Neural crest cell (in vitro differentiated cells): ENCODE measurements around the gene KIF9. TPM values are rescaled to one million over a fixed set of nuclear protein-coding genes. Genes with fewer than 3 reads are reported as not detected.

Experiments
- DNase-seq: peaks from one replicate; pipeline ENCODE4 v3.0.0; 2021; ENCODE audit warnings: low read depth, mixed read lengths, low spot score
- H3K27ac Mint-ChIP-seq: one replicate; pipeline ENCODE4 v1.8.0; 2021; ENCODE audit warnings: mild to moderate bottlenecking, mixed read lengths; ENCODE audit not compliant: unreplicated experiment
- H3K27me3 Mint-ChIP-seq: 2 replicates; pipeline ENCODE4 v1.8.0; 2021; ENCODE audit warnings: low read depth, mild to moderate bottlenecking, mixed read lengths
- H3K36me3 Mint-ChIP-seq: 2 replicates; pipeline ENCODE4 v1.8.0; 2021; ENCODE audit warnings: low read depth, mild to moderate bottlenecking, mixed read lengths
- H3K4me1 Mint-ChIP-seq: 2 replicates; pipeline ENCODE4 v1.8.0; 2021; ENCODE audit warnings: mixed read lengths
- H3K4me3 Mint-ChIP-seq: one replicate; pipeline ENCODE4 v1.8.0; 2021; ENCODE audit warnings: mild to moderate bottlenecking, mixed read lengths
- H3K9me3 Mint-ChIP-seq: 2 replicates; pipeline ENCODE4 v1.8.0; 2021; ENCODE audit warnings: mixed read lengths
- CTCF ChIP-seq: fragments of 200-600 bp; sonication (generic); conservative IDR thresholded peaks from 2 replicates; pipeline ENCODE4 v1.5.0; 2021; ENCODE audit warnings: antibody characterized with exemption, mild to moderate bottlenecking
- total RNA-seq: library from RNA; stranded (reverse); gene quantifications from 2 replicates; pipeline ENCODE4 v1.2.1, GENCODE V29; 2021

KIF9 gene
- total RNA-seq, 1 donor from 2014 or later: 7.1 TPM

- H3K4me1 Mint-ChIP-seq: peaks cover 2% of the 10 kb centered on the region
- TF ChIP-seq CTCF: no peak
- no peak overlapping the region for H3K4me3 Mint-ChIP-seq
- H3K36me3 Mint-ChIP-seq: no peaks in the 10 kb centered on the region
- no peaks in the 10 kb centered on the region for H3K27me3 Mint-ChIP-seq
- H3K27ac Mint-ChIP-seq: no peak overlapping the region
- no peak for DNase-seq
- H3K9me3 Mint-ChIP-seq: no peaks in the 10 kb centered on the region
Observed at GRCh38 chr3:47276558-47276957, 6.0 kb downstream of the KIF9 start.

- H3K9me3 Mint-ChIP-seq: no peaks in the 10 kb centered on the region
- H3K27ac Mint-ChIP-seq: no peak overlapping the region
- H3K27me3 Mint-ChIP-seq: no peaks in the 10 kb centered on the region
- no peak overlapping the region for H3K4me3 Mint-ChIP-seq
- no peaks in the 10 kb centered on the region for H3K36me3 Mint-ChIP-seq
- TF ChIP-seq CTCF: no peak
- no peak for DNase-seq
- no peaks in the 10 kb centered on the region for H3K4me1 Mint-ChIP-seq
Observed at GRCh38 chr3:47274652-47275051, 7.9 kb downstream of the KIF9 start.

DNA sequence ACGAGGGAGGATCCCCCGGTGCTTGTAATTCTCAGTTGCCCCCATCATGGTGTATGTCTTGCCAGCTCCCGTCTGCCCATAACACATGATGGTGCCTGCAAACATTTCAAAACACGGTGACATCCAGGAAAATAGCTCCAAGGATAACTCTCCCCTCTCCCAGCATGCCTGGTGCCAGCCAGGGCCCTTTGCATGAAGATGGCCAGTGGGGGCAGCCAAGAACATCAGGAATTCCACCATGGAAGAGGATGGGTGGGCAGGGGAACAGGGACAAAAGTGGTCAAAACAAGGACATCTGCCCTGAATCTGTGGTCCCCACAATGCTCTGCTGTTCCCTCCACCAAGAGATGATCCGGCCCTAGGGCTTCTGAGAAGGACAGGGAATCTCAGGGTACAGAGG, 9.0 kb downstream of the KIF9 start:
- no peak for DNase-seq
- Mint-ChIP-seq H3K36me3 (no peaks in the 10 kb centered on the region), H3K27ac (no peak overlapping the region), H3K4me3 (no peak overlapping the region), H3K27me3 (no peaks in the 10 kb centered on the region), H3K4me1 (no peaks in the 10 kb centered on the region), H3K9me3 (no peaks in the 10 kb centered on the region)
- no peak for TF ChIP-seq CTCF

GRCh38 chr3:47270526-47270925, 12.1 kb downstream of the KIF9 start:
- DNase-seq: no peak
- H3K9me3 Mint-ChIP-seq: no peaks in the 10 kb centered on the region
- H3K4me3 Mint-ChIP-seq: no peak overlapping the region
- H3K4me1 Mint-ChIP-seq: no peaks in the 10 kb centered on the region
- H3K36me3 Mint-ChIP-seq: no peaks in the 10 kb centered on the region
- no peaks in the 10 kb centered on the region for H3K27me3 Mint-ChIP-seq
- TF ChIP-seq CTCF: no peak
- H3K27ac Mint-ChIP-seq: no peak overlapping the region

GRCh38 chr3:47267490-47267824, 15.1 kb downstream of the KIF9 start:
- Mint-ChIP-seq H3K4me1 (no peaks in the 10 kb centered on the region), H3K4me3 (no peak overlapping the region), H3K9me3 (no peaks in the 10 kb centered on the region), H3K36me3 (no peaks in the 10 kb centered on the region), H3K27ac (no peak overlapping the region), H3K27me3 (no peaks in the 10 kb centered on the region)
- DNase-seq: no peak
- no peak for TF ChIP-seq CTCF
